UCSD-AML1 (cell line): ENCODE data around the gene SKIDA1.
"Not testable (repeated sequence)": the region's sequence is repeated elsewhere in the genome, so short reads cannot be mapped to it uniquely, and the experiment has no call there.

Source experiments
- DNase-seq: peaks from one replicate; lab custom pipeline; 2025; ENCODE audit not compliant: unreplicated experiment; lab: John Stamatoyannopoulos, UW

SKIDA1 gene

GRCh38 chr10:21525367-21526187 lies at the start of gene SKIDA1:
TSS of gene SKIDA1 (minus strand) at chr10:21525682. CDS start at chr10:21517822, 7,860 bp downstream.
- DNase-seq, result peak; percentile 88

GRCh38 chr10:21574514-21574913 lies 49.0 kb upstream of the SKIDA1 start:
- not testable (repeated sequence) for DNase-seq

GRCh38 chr10:21572578-21572977 lies 47.1 kb upstream of the SKIDA1 start:
- no peak for DNase-seq

GRCh38 chr10:21570761-21571521 lies 45.5 kb upstream of the SKIDA1 start:
- DNase-seq, result no peak

GRCh38 chr10:21558984-21559383 lies 33.5 kb upstream of the SKIDA1 start:
- not testable (repeated sequence) for DNase-seq

- DNase-seq, result no peak
Measured at GRCh38 chr10:21556527-21556926, 31.0 kb upstream of the SKIDA1 start.

- no peak for DNase-seq
Measured at GRCh38 chr10:21552638-21553037, 27.2 kb upstream of the SKIDA1 start.

- DNase-seq, result no peak
Measured at GRCh38 chr10:21547246-21547645, 21.8 kb upstream of the SKIDA1 start.

GRCh38 chr10:21540701-21541100 lies 15.2 kb upstream of the SKIDA1 start:
- not testable (repeated sequence) for DNase-seq

GRCh38 chr10:21536874-21537273 lies 11.4 kb upstream of the SKIDA1 start:
- DNase-seq, result no peak

GRCh38 chr10:21535976-21536375 lies 10.5 kb upstream of the SKIDA1 start:
- DNase-seq, result not testable (repeated sequence)

- no peak for DNase-seq
Measured at GRCh38 chr10:21535494-21535965, 10.0 kb upstream of the SKIDA1 start.

- DNase-seq, result peak; percentile 56
Measured at GRCh38 chr10:21534604-21535493, 9.4 kb upstream of the SKIDA1 start.

- no peak for DNase-seq
Measured at GRCh38 chr10:21534280-21534586, 8.8 kb upstream of the SKIDA1 start.

- DNase-seq, result peak; percentile 98
Measured at GRCh38 chr10:21533467-21534279, 8.2 kb upstream of the SKIDA1 start, which contains the start of gene MLLT10. TSS of gene MLLT10 (plus strand) at chr10:21534232. CDS start at chr10:21534645, 413 bp downstream.

- DNase-seq, result no peak
Measured at GRCh38 chr10:21532694-21533466, 7.4 kb upstream of the SKIDA1 start.

GRCh38 chr10:21531164-21531563 lies 5.7 kb upstream of the SKIDA1 start:
- no peak for DNase-seq

- no peak for DNase-seq
Measured at GRCh38 chr10:21530641-21531040, 5.2 kb upstream of the SKIDA1 start.

- no peak for DNase-seq
Measured at GRCh38 chr10:21530168-21530567, 4.7 kb upstream of the SKIDA1 start.
